HG02981 (cell line): ENCODE results near the gene MMP2.

ENCODE experiments used
- ATAC-seq: cut with Tn5 transposase; IDR thresholded peaks from one replicate; pipeline ENCODE4 v1.9.1; 2021; ENCODE audit warnings: mild to moderate bottlenecking, moderate library complexity; ENCODE audit not compliant: unreplicated experiment

The MMP2 gene

DNA sequence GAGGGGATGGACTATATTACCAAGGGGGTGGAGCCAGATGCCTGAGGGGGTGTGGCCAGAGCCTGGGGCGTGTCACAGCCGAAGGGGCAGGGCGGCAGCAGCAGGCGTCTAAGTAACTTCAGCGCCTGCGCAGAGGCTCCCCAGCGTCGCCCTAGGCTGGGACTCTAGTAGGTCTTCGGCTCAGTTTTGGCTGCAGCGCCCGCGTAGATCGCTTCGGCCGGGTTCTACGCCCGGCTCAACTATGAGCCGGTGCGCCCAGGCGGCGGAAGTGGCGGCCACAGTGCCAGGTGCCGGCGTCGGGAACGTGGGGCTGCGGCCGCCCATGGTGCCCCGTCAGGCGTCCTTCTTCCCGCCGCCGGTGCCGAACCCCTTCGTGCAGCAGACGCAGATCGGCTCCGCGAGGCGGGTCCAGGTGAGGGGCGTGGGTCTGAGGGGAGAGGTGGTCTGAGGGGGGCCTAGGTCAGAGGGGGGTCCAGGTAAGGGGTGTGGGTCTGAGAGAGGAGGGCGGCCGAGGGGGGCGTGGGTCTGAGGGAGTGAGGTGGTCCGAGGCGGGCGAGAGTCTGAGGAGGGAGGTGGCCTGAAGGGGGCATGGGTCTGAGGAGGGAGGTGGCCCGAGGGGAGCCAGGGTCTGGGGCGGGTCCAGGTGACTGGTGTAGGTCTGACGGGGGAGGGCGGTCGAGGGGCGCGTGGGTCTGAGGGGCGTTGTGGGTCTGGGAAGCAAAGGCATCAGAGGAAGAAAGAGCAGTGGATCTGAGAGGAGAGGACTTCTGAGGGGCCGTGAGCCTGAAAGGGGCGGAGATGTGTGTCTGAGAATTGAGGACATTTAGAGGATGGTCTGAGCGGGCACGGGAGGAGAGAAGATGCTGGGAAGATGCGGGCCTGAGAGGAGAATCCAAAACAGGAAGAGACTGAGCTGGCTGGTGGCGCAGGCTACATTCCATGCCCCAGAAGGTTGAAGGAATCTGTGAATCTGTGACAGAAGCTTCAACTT is 30.2 kb downstream of the MMP2 start, which contains the start of gene LPCAT2:
TSS of gene LPCAT2 (plus strand) at position 132 of the 991 bp plus-strand sequence. CDS start at position 242, 110 bp downstream.
- peak; percentile 70 for ATAC-seq

DNA sequence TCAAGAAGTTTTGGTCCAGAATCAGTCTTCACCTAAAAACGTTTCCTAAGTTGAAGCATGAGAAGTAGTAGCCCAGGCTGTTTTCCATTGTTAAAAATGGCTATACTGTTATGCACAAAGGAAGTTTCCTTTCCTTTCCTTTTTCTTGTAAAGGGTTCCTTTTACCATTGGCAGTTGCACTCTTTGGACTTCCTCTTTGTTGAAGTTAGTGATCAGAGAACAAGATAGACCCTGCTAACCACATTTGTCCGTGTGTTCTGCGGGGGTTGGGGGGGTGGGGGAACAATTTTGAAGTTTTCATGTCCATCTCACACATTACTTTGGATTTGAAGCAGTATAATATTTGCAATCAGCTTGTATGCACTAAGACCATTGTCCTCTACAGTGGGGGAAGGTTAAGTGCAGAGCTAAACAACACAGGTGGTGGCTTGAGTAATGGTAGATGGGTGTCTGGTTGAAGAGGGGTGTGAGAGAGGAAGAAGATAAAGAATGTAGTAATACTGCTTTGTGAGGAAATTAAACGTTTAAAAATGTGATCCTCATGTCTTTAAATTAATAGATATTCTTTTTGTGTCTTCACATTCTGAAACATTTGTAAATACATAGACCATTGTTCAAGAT is 31.3 kb downstream of the MMP2 start:
- no peak for ATAC-seq

DNA sequence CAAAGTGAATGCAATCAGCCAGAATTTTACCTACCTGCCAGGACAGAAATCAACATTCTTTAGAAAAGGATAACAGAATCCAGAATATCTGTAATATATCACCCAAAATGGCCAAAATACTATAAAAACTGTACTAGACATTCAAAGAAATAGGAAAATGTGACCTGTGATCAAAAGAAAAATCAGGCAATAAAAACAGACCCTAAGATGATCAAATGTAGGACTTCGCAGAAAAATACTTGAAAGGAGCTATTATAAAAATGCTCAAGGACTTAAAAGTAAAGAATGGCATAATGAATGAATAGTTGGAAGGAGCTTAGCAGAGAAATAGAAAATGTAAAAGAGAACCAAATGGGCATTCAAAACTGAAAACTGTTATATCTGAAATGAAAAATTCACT is 33.9 kb downstream of the MMP2 start:
- no peak for ATAC-seq

DNA sequence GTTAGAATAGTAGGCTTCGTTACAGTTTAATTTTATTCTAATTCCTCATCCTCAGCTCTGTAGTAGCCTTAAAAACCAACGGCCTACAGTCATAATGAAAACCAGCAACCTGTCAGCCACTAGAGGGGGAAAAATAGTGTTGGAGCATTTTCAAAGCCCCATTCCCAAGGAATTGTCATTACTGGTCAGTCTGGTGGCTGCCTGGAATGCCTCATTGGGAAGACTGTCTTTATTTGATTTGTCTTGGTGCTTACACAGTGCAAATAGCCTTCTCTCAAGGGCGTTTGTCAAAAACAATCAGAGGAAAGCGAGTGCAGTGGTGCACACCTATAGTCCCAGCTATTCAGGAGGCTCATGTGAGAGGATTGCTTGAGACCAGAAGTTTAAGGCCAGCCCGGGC is 34.6 kb downstream of the MMP2 start:
- ATAC-seq, result no peak

DNA sequence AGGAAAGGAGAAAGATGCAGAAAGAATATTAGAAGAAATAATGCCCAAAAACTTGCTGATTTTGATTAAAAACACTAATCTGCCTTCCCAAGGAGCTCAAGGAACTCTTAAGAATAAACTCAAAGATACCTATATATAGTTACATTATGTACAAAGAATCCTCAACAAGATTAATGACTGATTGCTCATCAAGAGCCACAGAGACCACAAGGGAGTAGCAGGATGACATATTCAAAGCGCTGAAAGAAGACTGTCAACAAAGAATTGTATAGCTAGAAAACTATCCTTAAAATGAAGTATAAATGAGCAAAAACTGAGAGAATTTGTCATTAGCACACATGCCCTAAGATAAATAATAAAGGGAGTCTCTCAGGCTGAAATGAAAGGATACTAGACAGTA is 36.1 kb downstream of the MMP2 start:
- no peak for ATAC-seq

DNA sequence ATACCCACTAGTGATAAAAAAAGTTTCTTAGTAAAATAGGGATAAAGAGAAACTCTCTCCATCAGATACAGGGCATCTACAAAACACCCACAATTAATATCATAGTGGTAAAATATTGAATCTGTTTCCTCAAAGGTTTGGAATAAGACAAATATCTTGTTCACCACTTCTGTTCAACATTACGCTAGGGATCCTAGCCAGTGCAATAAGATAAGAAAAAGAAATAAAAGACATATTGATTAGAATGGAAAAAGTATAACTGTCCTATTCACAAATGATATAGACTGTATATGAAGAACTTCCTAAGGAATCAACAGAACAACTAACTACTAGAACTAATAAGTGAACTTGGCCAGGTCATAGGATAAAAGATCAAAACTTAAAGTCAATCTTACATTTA is 42.8 kb downstream of the MMP2 start:
- ATAC-seq, result no peak

DNA sequence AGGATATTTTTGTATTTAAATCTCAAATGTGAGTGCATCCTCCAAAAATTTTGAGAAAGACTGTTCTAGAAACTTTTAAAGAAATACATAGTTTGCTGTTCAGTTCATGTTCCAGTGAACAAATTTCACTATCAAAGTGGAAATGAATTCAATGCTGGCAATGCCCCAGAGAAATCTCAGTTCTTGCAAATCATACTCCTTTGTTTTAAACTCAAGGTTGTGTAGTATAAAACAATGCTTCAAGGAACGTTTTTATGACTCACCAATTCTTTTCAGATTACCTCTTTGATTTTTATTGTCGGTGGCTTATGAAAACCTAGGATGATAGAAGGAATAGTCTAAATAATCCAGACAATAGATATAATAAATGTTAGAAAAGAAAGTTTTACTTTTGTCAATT is 47.4 kb downstream of the MMP2 start:
- ATAC-seq, result no peak

DNA sequence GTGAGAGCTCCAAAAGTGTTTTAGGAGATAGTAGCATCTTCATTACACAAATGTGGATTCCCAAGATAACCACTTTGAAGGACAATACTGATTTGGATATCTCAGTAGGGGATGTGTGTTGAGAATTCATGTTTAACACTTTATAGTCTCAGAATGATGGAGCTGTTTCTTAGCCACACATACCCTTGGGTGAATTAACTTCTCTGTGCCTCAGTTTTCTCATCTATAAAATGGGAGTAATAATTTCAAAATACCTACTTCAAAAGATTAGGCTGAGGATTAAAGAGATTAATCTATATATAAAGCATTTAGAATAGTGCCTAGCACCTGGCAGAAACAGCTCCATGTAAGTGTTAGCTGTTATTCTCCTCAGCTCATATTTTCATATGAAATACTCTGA is 48.9 kb downstream of the MMP2 start:
- no peak for ATAC-seq

DNA sequence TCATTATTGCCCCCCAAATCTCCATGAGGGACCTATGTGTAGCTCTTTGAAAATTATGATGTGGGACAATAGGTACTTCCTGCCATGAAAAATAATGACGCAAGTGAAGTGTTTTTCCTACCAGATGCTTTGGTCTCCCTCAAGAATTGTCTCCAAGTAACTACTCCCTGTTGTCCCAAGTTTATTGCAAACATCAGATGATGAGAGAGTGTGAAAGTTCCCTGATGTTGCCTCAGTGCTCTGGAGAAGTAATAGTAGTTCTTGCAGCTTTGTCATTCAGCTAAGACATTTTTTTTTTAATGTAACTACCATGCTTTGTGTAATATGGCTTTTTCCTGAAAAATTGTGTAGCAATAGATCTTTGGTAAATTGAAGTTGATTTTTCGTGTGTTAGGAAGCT is 50.0 kb downstream of the MMP2 start:
- no peak for ATAC-seq

DNA sequence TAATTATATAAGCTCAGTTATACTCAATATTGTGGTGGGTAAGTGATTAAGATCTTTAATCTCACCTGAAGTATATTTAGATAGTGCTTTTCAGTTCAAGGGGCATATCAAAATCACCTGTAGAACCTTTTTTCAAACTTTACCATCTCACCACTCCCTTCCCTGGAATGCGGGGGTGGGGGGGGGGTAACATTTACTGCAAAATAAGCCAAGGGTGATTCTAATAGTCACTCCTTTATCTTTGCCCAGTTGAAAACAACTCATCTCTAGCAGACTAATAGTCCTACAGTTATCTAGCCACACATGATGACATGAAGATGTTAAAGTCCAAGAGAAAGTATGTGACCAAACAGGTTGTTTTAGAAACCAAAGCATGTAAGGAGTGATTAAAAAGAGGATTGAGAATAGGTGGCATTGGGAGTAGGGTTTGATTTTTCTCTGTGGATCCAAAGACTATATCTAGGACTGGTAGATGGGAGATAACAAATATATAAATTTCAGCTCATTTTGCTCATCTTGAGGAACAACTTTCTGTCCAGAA is 51.4 kb downstream of the MMP2 start:
- no peak for ATAC-seq

DNA sequence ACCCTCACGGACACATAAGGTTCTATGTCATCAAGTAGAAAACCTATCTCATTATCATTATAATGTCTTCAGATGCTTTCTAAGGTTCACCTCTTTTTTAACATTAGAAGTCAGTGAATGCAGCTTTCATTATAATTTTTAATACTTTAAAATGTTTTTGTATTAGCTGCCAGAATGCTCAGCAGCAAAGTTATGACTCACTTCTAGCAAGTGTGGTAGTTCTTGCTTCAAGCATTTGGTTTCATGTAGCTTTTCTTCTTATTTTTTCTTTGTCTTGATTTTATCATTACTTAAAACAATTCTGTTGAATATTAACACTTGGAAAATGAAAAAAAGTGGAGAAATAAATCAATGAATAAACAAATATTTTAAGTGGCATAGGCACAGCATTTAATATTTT is 53.2 kb downstream of the MMP2 start:
- no peak for ATAC-seq

DNA sequence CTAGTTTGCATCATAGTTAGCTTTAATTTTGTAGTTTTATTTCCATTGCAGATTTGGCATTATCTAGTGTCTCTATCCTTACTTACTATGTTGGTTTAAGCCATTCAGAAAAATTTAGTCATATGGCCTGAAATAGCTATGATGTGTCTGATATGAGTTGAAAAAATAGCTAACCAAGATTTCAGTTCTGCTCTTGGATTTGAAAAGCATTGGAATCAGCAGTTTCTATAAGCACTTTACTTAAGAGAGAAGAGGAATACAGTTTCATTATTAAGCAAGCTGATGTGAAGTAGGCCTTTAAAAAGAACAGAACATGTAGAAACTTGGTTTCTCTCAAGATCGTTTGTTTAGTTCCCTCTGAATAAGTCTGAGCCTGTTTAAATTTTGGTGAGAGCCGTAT is 55.8 kb downstream of the MMP2 start:
- ATAC-seq, result no peak

DNA sequence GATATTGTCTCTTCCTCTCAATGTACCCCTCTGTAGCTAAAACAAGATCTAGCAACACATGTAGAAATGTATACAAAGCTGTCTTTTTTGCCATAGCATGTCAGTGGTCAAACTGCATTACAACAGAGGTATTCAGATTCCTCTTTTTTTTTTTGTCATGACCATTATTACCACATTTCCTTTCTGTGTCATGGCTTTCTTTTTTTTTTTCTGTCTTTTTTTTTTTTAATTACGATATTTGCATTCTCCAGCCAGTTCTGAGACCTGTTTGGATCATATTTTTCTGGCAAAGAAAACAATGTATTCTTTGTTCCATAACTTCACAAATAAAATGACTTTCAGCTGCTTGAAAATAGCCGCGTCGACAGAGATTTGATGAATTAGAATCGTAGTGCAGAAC is 60.1 kb downstream of the MMP2 start:
- no peak for ATAC-seq

DNA sequence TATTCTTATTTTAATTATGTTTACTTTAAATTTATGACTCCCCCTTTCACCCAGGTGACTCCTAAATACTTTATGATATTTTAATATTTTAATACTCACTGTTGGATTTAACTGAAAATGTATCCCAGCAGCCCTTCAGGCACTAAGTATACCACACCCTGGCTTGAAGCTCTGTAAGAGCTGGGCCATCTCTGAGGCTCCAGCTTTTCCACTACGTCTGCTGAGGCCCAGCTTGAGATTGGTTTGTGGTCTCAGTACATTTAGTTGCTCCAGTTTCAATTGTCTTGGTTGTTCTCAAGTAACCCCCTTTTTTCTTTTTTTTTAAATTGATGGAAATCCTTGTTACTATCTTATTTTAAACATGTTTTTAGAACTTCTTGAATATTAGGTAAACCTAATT is 60.5 kb downstream of the MMP2 start:
- ATAC-seq, result no peak

DNA sequence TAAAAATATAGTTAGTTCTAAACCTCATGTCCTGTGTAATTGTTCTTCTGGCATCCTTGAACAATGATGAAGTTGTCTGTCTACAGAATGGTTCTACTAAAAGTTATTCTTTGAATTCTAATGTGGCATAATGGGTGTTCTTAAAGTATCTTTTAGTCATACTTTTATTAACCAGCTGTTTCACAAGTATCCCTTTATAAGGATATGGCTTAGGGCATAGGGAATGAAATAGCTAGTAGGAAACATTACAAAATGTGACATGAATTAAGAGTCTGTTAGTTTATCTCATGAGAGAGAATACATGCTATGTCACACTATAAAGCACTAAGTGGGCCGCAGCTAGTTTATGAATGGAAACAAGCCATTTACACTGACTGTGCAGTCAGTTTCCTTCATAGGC is 61.2 kb downstream of the MMP2 start:
- no peak for ATAC-seq

DNA sequence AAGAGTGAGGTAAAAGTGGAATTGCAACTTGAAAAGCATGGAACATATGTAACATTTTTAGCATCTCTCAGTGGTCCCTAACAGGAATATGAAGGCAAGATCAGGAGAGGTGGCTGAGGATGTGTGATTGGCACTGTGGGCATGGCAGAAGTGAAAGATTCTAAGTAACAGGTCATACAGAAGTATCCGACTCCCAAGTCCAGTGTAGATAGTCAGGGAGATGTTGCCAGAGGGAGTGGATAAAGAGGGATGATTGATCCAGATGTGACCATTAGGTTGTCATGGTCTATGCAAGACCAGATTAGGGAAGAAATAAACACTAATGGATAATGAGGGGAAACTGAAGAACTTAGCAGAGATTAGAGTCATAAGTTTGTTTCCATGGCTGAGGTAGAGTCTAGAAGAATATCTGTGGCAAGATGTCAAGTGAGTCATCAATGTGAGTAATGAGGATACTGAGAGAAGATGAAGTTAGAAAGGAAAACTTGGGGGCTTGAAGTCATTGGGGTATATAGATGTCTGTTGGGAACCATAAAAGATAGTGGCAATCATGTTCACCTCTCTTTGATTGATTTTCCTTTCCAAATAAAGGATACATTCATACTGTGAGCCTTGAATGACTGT is 63.6 kb downstream of the MMP2 start:
- no peak for ATAC-seq

DNA sequence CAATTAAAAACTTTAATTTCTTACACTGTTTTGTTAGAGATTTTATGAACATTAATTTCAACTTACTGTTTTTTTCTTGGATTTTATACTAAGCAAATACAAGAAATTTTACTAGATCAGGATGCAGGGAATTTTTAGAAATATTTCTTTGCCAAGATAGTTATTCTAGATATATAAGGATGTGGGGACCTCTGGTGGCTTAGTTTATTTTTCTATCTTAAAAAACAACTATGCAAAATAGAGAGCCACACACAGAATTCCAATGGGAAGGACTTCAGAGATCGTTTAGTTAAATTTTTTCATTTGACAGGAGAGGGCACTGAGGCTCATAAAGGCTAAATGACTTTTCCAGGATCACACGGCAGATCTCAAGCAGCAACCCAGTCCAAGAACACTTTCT is 64.5 kb downstream of the MMP2 start:
- ATAC-seq, result no peak

DNA sequence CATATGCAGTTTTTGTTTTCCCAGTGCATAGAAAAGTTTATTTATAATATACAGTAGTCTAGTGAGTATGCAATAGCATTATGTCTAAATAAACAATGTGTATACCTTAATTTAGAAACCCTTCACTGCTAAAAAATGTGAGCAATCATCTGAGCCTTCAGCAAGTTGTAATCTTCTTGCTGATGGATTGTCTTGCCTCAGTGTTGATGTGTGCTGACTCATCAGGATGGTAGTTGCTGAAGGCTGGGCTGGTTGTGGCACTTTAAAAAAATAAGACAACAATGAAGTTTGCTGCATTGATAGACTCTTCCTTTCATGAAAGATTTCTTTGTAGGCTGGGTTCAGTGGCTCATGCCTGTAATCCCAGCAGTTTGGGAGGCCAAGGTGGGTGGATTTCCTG is 73.6 kb downstream of the MMP2 start:
- no peak for ATAC-seq

DNA sequence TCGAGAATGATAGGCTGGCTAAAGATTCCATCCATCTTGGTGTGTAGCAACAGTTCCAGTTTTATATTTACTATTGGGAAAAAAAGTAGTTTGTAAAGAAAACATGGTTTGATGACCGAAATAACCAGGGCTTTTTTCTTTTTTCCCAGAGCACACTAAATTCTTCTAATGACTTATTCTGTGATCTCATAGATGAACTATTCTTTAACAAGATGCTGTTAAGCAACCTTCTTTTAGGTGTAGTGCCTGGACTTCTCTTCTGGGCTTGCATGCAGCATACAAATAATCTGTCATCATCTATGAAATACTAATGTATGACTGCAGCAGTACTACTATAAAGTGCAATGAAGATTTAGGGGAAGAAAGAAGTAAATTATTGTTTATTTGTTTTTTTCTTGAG is 76.4 kb downstream of the MMP2 start:
- no peak for ATAC-seq
